ENCODE measurements around the gene KAT6B.

Gene KAT6B

DNA sequence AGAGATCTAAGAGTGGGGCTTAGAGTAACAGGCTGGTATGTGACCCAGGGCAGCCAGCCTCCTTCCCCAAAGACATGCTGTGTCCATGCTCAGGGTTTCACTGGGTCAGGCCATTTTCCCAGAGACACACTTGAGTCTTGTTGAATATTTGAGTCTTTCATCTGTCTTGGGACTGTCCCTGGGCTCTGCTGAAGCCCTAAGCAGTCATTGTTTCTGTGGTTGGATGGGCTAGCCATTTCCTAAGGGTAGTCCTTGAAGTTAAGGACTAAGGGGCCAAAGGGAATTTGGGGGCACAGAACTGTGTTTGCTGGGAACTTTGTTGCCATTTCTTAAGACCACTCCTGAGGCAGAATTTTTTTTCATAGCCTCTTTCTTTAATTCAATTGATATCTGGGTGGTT lies 186.6 kb downstream of the KAT6B start:
- DNase-seq (ENCODE audit: low read depth in 2 of 2): no peak

DNA sequence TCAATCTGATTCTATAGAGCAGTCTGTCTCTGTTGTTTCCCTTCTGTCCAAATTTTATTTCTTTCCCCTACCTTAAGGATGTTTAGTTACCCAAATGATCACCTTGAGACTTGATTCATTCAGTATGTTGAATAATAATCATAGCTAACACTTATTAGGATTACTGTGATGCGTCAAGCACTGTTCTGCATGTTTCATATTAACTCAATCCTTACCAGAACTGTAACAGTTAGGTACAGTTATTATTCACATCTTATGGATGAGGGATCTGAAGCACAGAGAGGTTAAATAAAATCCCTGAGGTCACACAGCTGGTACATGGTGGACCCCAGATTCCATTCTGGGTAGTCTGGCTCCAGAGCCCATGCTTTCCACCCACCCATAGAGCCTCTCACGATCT lies 187.1 kb downstream of the KAT6B start:
- no peak for DNase-seq (ENCODE audit: low read depth in 2 of 2)

DNA sequence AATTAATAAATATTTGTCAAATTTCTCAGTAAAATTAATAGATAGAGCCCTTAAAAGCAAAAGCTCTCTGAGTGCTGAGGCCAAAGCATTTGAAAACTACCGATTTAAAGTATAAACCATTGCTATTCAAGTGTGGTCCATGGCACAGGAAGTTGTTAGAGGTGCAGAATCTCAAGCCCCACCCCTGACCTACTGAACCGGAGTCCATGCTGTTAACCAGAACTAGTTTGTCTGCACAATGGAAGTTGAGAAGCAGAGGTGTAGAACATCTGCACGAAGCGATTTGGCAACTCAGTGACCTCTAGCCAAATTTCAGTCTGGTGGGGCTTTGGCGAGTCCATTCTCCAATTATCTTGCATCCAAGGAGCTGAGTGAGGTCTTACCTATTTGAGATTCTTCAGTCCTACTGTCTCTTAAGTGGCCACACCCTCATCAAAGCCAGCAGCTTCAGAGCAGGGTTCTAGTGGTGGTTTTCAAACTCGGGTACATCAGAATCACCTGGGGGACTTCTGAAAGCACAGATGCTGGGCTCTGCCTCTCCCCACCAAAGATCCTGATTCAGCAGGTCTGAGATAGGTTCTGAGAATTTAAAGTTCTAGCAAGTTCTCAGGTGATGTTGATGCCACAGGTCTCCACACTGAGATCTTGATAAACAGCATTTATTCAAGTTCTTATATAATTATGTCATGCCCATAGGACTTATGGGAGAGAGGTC lies 188.3 kb downstream of the KAT6B start:
- no peak for DNase-seq (ENCODE audit: low read depth in 2 of 2)

DNA sequence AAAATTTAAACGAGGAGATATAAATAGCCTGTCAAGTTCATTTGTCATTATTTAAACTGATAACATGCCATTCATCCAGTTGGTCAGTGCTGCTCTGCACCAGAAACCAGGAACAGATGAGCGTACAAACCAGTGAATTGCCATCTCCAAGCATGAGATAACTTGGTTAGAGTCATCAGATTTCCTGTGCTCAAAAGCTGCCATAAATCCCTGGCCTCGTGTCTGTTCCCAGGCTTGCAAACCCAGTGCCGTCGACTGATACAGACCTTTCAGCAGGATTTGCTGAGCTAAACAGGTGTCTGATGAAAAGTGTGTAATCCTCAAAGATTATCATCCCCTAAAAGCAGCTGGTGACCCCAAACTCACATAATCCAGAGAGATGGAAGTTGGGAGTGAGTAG lies 189.0 kb downstream of the KAT6B start:
- no peak for DNase-seq (ENCODE audit: low read depth in 2 of 2)

DNA sequence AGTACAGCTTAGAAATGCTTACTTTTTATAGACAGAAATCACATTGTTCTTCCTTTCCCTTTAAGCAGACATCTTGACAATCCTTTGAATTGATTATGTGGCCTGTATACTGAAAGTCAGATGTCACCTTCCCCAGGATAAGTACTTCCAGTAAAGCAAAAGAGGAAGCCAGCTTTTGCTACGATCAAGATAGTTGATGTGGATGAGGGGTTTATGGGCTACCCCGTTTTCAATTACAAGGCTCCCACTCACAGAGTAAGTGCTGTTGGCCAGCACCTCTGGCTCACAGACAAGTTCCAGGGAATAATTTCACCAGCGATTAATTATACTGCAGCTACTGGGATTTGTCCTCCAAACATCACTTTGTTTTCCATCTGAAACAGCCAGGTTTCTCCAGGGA lies 189.9 kb downstream of the KAT6B start:
- no peak for DNase-seq (ENCODE audit: low read depth in 2 of 2)

DNA sequence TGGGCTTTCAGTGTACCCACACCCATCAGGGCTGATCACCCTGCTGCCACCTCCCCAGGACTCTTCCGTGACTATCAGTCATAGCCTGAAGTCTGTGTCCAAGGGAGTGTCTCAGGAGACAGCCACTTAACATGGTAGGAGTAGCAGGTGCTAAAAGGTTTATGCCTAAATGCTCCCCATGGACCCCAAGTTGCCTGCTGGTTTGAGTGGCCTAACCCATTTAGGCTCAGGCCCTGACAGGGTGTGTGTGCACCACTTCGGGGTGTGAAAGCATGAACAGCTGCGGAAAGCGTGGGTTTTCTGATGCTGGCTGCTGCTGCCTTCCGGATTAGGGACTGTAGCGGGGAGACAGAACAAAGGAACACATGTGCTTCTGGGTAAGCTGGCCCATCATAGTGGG lies 191.9 kb downstream of the KAT6B start:
- DNase-seq (ENCODE audit: low read depth in 2 of 2): no peak

DNA sequence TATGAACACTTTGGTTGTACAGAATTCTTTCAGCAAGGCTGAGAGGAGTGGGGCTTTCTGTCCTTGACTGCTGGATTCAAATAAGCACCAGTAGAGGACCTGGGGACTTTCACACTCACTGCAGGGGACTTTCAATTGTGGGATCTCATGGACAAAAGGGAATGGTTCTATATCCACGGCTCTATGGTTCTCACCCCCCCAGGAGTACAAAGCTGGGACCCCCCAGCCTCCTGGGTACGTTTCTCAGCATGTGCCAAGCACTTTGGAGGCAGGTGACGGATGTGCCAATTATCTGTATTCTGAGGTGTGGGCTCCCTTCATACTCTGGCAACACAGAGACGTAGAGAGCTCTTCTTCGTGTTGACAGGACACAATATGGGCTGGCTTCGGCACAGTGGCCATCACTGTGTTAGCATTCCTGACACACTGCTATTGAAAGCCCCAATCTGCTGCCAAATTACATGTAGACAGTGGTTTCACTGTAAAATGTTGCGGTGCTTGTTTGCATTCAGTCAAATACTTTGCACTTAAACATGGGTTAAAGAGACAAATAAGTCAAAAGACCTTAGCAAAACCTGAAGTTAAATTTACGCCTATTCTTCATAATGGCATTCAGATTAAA lies 192.4 kb downstream of the KAT6B start:
- no peak for DNase-seq (ENCODE audit: low read depth in 2 of 2)

DNA sequence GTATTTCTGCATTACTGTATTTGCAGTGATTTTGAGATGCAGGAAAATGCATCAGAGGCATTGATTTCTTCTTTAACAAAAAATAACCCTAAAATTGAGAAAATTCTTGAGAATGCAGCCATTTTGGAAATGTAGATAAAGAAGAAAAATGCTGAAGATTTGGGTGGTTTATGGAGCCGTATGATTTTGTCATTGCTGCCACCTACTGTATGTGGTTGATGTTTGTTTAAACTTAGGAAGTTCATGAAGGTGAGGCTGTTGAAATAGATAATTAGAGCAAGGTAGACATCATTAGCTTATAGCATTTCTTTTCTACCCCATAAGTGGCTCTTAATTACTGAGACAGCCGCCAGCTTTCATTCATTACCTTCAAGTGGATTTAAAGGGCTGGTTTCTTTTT lies 193.0 kb downstream of the KAT6B start:
- no peak for DNase-seq (ENCODE audit: low read depth in 2 of 2)

DNA sequence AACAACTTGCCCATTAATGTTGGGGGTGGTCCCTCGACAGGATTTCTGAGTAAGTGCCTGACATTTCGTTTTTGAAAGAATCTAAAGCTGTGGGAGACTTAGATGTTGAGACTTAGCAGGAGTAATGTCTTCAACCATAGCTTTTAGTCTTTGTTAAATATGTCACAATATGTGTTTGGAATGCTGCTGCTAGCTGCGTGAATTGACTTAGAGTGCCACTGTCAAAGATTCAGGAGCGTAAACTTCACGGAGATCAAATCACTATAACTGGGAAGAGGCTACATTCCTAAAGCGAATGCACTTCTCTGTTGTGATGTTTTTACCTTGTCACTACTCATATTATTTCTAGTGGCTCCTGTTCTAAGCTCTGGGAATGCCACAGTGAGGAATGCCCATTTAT lies 193.8 kb downstream of the KAT6B start:
- no peak for DNase-seq (ENCODE audit: low read depth in 2 of 2)

DNA sequence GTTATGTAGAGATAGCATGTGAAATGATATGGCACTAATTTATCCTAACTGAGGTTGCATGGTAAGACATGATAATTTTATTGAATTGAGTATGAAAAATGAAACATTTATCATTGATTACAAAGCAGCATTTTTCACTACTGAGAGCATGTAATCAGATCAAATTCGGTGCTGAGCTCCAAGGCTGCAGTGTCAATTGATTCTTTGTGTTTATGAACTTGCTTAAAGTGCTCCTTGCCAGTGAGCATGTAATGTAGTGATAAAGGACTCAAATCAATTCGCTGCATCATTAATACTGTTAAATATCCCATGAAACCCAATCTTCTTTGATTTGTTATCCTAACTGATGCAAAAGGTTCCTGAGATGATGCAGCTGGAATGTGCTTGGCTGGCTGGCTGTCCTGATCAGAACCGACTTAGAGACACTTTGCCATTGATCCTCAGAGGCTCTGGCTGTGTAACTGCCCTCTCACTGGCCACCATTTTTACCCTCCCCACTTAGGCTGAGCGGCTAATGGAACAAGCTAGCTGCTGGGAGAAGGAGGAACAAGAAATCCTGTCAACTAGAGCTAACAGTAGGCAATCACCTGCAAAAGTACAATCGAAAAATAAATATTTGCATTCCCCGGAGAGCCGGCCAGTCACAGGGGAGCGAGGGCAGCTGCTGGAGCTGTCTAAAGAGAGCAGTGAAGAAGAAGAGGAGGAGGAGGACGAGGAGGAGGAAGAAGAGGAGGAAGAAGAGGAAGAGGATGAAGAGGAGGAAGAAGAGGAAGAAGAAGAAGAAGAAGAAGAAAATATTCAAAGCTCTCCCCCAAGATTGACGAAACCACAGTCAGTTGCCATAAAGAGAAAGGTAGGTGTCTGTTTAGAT lies 195.2 kb downstream of the KAT6B start:
- DNase-seq (ENCODE audit: low read depth in 2 of 2): no peak

DNA sequence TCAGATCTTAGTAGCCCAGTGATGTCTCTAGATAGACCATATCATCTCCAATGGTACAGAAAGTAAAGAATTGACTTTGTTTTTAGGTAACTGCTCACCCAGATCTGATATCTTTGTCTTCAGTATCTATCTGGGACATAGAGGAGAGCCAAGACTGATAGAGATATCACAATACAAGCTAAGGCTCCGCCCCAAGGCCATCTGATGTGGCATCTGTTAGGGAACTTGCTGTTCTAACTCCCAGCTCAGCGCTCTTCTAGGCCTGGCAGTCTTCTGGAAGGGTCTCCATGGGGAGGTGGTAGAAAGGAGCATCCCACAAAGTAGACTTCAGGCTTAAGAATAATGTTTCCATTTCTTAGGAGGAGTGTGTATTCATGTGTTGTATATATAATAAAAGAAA lies 196.7 kb downstream of the KAT6B start:
- no peak for DNase-seq (ENCODE audit: low read depth in 2 of 2)

DNA sequence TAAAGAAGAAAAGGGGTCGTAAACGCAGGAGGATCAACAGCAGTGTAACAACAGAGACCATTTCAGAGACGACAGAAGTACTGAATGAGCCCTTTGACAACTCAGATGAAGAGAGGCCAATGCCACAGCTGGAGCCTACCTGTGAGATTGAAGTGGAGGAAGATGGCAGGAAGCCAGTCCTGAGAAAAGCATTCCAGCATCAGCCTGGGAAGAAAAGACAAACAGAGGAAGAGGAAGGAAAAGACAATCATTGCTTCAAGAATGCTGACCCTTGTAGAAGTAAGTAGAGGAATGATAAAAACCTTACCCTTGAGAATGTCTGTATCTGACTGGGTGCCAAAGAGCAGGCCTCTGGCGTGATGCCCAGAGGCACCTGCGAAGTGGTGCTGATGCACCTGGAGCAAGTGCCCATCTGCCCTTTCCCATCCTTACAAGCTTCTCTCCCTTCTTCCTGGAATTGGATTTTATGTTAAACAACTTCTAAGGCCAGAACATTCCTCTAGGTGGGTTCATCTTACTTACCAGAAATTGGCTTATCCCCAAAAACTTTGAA lies 198.6 kb downstream of the KAT6B start:
- no peak for DNase-seq (ENCODE audit: low read depth in 2 of 2)

DNA sequence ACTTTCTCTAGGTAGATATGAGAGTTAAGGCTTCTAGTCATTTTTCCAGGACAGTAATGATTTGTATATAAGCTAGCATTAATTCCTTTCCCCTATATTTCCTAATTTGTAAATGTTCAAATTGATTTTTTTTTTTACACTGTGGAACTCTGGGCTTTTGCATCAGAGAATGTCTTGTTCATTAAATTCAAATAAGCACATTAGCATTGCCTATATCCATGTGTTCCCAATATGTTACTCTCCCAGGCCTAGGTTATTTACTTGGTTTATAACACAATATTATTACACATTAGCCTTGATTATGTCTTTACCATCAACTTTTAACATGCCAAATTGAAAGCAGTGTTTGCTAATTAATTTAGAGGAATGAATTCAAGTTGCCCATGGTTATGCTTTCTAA lies 201.6 kb downstream of the KAT6B start:
- DNase-seq (ENCODE audit: low read depth in 2 of 2): no peak

DNA sequence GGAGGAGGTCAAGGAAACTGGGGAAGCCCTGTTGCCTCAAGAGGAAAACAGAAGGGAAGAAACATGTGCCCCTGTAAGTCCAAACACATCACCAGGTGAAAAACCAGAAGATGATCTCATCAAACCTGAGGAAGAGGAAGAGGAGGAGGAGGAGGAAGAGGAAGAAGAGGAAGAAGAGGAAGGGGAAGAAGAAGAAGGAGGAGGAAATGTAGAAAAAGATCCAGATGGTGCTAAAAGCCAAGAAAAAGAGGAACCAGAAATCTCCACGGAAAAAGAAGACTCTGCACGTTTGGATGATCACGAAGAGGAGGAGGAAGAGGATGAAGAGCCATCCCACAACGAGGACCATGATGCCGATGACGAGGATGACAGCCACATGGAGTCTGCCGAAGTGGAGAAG lies 202.3 kb downstream of the KAT6B start:
- no peak for DNase-seq (ENCODE audit: low read depth in 2 of 2)

DNA sequence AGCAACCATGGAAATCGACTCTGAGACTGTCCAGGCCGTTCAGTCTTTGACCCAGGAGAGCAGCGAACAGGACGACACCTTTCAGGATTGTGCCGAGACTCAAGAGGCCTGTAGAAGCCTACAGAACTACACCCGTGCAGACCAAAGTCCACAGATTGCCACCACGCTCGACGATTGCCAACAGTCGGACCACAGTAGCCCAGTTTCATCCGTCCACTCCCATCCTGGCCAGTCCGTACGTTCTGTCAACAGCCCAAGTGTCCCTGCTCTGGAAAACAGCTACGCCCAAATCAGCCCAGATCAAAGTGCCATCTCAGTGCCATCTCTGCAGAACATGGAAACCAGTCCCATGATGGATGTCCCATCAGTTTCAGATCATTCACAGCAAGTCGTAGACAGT lies 203.0 kb downstream of the KAT6B start:
- no peak for DNase-seq (ENCODE audit: low read depth in 2 of 2)

DNA sequence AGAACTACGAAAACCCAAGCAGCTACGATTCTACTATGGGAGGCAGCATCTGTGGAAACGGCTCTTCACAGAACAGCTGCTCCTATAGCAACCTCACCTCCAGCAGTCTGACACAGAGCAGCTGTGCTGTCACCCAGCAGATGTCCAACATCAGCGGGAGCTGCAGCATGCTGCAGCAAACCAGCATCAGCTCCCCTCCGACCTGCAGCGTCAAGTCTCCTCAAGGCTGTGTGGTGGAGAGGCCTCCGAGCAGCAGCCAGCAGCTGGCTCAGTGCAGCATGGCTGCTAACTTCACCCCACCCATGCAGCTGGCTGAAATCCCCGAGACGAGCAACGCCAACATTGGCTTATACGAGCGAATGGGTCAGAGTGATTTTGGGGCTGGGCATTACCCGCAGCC lies 203.5 kb downstream of the KAT6B start:
- no peak for DNase-seq (ENCODE audit: low read depth in 2 of 2)

DNA sequence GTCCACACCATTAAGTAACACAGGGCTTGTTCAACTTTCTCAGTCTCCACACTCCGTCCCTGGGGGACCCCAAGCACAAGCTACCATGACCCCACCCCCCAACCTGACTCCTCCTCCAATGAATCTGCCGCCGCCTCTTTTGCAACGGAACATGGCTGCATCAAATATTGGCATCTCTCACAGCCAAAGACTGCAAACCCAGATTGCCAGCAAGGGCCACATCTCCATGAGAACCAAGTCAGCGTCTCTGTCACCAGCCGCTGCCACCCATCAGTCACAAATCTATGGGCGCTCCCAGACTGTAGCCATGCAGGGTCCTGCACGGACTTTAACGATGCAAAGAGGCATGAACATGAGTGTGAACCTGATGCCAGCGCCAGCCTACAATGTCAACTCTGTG lies 204.0 kb downstream of the KAT6B start:
- DNase-seq (ENCODE audit: low read depth in 2 of 2): no peak

DNA sequence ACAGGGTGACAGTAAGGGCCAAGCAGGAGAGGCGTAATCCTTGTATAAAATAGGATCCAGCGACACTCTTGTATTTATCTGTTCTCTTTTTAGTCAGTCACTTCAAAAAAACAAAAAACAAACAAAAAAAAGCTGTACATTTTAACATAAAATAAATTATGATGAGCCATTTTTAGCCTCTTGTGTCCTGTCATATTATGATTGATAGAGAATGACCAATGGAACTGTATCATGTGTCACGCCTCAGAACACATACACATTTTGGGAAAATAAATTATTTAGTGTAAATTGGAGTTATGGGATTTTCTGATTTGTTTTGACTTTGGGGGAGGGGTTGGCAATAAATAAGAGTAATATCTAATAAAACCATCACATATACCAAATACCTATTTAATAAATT lies 205.7 kb downstream of the KAT6B start:
- no peak for DNase-seq (ENCODE audit: low read depth in 2 of 2)

DNA sequence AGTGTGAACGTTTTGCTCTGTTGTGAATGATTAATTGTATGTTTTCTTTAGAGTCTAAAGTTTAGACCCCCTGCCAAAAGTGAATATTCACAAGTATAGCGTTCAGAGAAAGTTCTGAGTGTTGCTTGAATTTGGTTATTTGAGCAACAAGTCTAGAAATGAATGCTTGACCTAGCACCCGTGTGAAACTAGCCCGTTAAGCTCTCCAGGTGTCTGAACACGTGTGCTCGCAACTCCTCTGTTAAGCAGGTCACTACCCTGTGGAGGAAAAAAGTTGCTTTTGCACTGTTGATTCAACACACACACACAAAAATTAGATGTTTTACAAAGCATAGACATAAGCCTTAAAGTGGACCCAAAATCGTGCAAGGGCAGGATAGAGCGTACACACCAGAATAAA lies 206.4 kb downstream of the KAT6B start:
- no peak for DNase-seq (ENCODE audit: low read depth in 2 of 2)

DNA sequence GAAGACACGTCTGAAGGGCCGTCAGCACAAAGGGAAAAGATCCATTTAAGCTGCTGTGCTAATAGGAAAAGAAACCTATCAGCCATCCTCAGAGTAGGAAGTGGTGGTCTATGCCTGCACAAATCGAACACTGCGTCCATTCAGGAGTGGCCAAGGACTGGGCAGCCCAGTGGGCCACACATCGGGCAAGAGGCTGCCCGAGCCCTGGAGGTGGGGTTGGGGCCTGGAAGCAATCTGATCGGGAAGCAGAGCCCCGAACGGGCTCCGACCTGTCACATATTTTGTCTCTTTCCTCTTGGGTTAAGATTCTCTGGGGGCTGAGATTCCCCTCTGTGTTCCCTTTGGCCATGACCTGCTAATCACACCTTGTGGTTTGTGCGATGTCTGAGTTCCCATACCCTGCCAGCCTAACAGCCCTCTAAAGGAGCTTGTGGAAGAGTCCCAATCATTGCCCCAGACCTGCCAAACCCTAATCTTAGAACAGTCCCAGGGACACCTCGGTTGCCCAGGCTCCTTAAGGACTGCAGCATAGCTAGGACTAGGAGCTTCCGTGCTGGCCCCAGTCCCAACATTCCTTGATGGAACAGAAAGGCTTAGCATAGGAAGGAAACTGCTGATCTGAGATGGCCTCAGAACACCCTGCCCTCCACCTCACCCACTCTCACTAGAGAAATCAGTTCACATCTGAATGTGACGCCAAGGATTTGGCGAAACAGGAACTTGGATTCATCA lies 207.2 kb downstream of the KAT6B start:
- DNase-seq (ENCODE audit: low read depth in 2 of 2): no peak

DNA sequence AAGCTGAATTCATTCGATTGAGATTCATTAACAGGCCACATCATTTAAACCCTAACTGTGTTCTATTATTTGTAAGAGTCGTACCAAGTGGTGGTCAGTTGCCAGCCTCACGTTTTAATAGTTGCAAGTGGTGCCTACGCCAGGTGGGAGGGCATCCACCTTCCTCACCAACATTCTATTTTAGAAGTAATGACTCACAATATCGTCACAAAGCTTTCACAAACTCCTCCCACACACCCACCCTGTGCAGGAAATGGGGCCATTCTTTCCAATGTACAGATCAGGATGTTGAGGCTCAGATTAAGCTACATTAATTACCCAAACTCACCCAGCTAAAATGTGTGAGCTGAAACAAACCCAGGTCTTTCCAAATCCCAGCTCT lies 207.7 kb downstream of the KAT6B start:
- DNase-seq (ENCODE audit: low read depth in 2 of 2): peak in 1 of 2 experiments; percentile 49

DNA sequence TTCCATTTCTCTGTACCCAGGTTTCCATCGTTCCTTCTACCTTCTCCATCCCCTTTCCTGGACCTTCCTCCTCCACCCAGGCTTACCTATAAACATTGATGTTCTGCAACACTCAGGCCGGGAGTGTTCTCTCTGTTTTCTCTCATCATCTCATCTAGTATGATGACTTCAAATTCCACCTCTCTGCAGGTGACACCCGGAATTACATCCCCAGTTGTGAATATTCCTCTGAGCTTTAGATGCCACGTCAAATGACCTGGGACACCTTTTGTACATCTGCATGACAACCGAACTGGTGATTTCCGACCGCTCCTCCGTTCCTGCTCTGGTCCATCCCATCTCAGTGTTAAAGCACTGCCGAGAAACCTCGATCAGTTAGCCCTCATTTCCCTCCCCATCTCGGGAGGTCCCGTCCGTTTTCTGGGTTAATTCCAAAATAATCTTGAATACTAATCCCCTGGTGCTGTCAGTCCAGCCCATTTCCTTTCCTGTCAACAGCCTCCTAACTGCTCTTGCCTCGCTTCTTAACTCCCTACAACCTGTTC lies 208.4 kb downstream of the KAT6B start:
- DNase-seq (ENCODE audit: low read depth in 2 of 2): no peak
